HepG2 (cell line): ENCODE measurements around the gene NEU4. TPM values are rescaled to one million over a fixed set of nuclear protein-coding genes. Genes with fewer than 3 reads are reported as not detected.

Source experiments
- ATAC-seq: fragments of 200-7000 bp; cut with Tn5 transposase; 3 replicates; pipeline ENCODE4 v1.9.1; 2020; ENCODE audit warnings: mild to moderate bottlenecking, moderate library complexity
- BruUV-seq: library from RNA; stranded (reverse); fragments of 400-500 nt; replicated peaks from 2 replicates; lab custom pipeline; 2021; lab: Mats Ljungman, UMichigan
- CTCF ChIA-PET: fragments of 300-600 bp; formaldehyde crosslinking; extraction: SDS; loops from one replicate; lab custom pipeline; 2021; ENCODE audit warnings: low total read pairs, inconsistent platforms, low intra/inter-chr PET ratio; lab: Yijun Ruan, JAX
- POLR2A ChIA-PET: fragments of 350-600 bp; sonication (Branson Sonifier 250); formaldehyde crosslinking; loops from one replicate; lab custom pipeline; 2020; ENCODE audit warnings: antibody characterized with exemption, inconsistent platforms; lab: Yijun Ruan, JAX
- DNase-seq: peaks from one replicate; pipeline ENCODE4 v3.0.0-alpha.2; 2015; ENCODE audit warnings: low spot score
- FAIRE-seq: peaks from 3 replicates; lab custom pipeline; 2011; peaks lifted over from hg19 to GRCh38; lab: Jason Lieb, UNC
- H2AFZ ChIP-seq: one replicate; pipeline ENCODE4 v1.6.1; 2011; ENCODE audit warnings: low read length, inconsistent platforms
- H3K27ac ChIP-seq: fragments of 300-600 bp; 3 replicates; pipeline ENCODE4 v1.8.0; 2011; ENCODE audit warnings: mixed run types, mild to moderate bottlenecking, mixed read lengths, low read length, inconsistent platforms; ENCODE audit not compliant: insufficient read depth; ENCODE audit errors: extremely low read length
- H3K27me3 ChIP-seq, 2 experiments: fragments of 200-600 bp in 1 of 2; 2 replicates in 1 of 2; 3 replicates in 1 of 2; pipeline versions ENCODE4 v1.6.0 to v1.8.0; 2011; ENCODE audit warnings: low read length in 2 of 2, mild to moderate bottlenecking in 2 of 2, moderate library complexity in 2 of 2, inconsistent platforms in 1 of 2; ENCODE audit not compliant: insufficient read depth in 2 of 2, control insufficient read depth in 1 of 2
- H3K36me3 ChIP-seq, 2 experiments: fragments of 200-600 bp in 1 of 2; replicated peaks in 1 of 2; 2 replicates in 1 of 2; 3 replicates in 1 of 2; pipeline versions ENCODE4 v1.5.1 to v1.8.0; 2011; ENCODE audit warnings: low read length in 2 of 2, inconsistent platforms in 1 of 2; ENCODE audit not compliant: insufficient read depth in 2 of 2, control insufficient read depth in 1 of 2
- H3K4me1 ChIP-seq: 2 replicates; pipeline ENCODE4 v1.5.1; 2012; ENCODE audit warnings: low read length, inconsistent platforms; ENCODE audit not compliant: insufficient read depth
- H3K4me2 ChIP-seq: 2 replicates; pipeline ENCODE4 v1.6.0; 2011; ENCODE audit warnings: low read depth, low read length, inconsistent platforms
- H3K4me3 ChIP-seq, 3 experiments: fragments of 200-600 bp in 1 of 3; sonication (generic), shearing (Covaris generic) in 1 of 3; replicated peaks in 1 of 3; 2 replicates each; pipeline ENCODE4 v1.5.1; 2011 to 2016; ENCODE audit warnings: low read length in 3 of 3, inconsistent platforms in 2 of 3, low read depth in 2 of 3, mild to moderate bottlenecking in 2 of 3, control low read depth in 1 of 3, mixed read lengths in 1 of 3; ENCODE audit not compliant: insufficient read depth in 1 of 3
- H3K79me2 ChIP-seq: one replicate; pipeline ENCODE4 v1.6.1; 2011; ENCODE audit warnings: low read length, inconsistent platforms; ENCODE audit not compliant: insufficient read depth
- H3K9ac ChIP-seq: 2 replicates; pipeline ENCODE4 v1.6.0; 2011; ENCODE audit warnings: mild to moderate bottlenecking, low read depth, low read length, inconsistent platforms; ENCODE audit not compliant: insufficient read depth
- H3K9me3 ChIP-seq: 2 replicates; pipeline ENCODE4 v1.5.1; 2012; ENCODE audit warnings: mild to moderate bottlenecking, low read length
- H4K20me1 ChIP-seq: 2 replicates; pipeline ENCODE4 v1.6.0; 2011; ENCODE audit warnings: inconsistent platforms, mild to moderate bottlenecking, low read length, moderate library complexity; ENCODE audit not compliant: insufficient read depth
- ARID5B ChIP-seq: IDR thresholded peaks from 2 replicates; pipeline ENCODE4 v1.4.0; 2020; ENCODE audit warnings: mild to moderate bottlenecking, missing genetic modification reagents
- ASH2L ChIP-seq: fragments of 300-600, 200-600 bp; sonication (generic); IDR thresholded peaks from 2 replicates; pipeline ENCODE4 v1.7.0; 2017; ENCODE audit warnings: low read depth, mild to moderate bottlenecking, moderate library complexity, mixed read lengths, low read length; ENCODE audit not compliant: insufficient read length
- KAT2B ChIP-seq: fragments of 150-350 bp; IDR thresholded peaks from 2 replicates; pipeline ENCODE4 v1.6.1; 2014; ENCODE audit warnings: low read depth, low read length, borderline replicate concordance
- KDM5A ChIP-seq: fragments of 200-600 bp; sonication (generic); IDR thresholded peaks from 2 replicates; pipeline ENCODE4 v1.7.0; 2018; ENCODE audit warnings: antibody characterized with exemption, mild to moderate bottlenecking, low read length, borderline replicate concordance
- SP140L ChIP-seq: sonication (generic); formaldehyde crosslinking; IDR thresholded peaks from 2 replicates; pipeline ENCODE4 v1.4.0; 2020; ENCODE audit warnings: missing genetic modification reagents, borderline replicate concordance
- STAG1 ChIP-seq: sonication (generic); formaldehyde crosslinking; IDR thresholded peaks from 2 replicates; pipeline ENCODE4 v1.4.0; 2020; ENCODE audit warnings: missing genetic modification reagents
- TAF15 ChIP-seq: fragments of 200-400 bp; formaldehyde crosslinking; IDR thresholded peaks from one replicate; pipeline ENCODE4 v1.6.1; 2018; ENCODE audit warnings: mild to moderate bottlenecking, low read depth, low read length; ENCODE audit not compliant: poor library complexity, severe bottlenecking
- ZBTB26 ChIP-seq: IDR thresholded peaks from 2 replicates; pipeline ENCODE4 v1.6.1; 2016; ENCODE audit warnings: missing compliant biosample characterization, missing genetic modification reagents, borderline replicate concordance
- ZBTB7A ChIP-seq: sonication (generic); formaldehyde crosslinking; IDR thresholded peaks from 2 replicates; pipeline ENCODE4 v1.8.0; 2022; ENCODE audit warnings: mild to moderate bottlenecking, missing genetic modification reagents
- ZNF207 ChIP-seq: fragments of 450-650 bp; IDR thresholded peaks from 2 replicates; pipeline ENCODE4 v1.6.1; 2016; ENCODE audit warnings: antibody characterized with exemption, borderline replicate concordance
- ZNF263 ChIP-seq: sonication (generic); formaldehyde crosslinking; IDR thresholded peaks from 2 replicates; pipeline ENCODE4 v1.4.0; 2020; ENCODE audit warnings: missing genetic modification reagents
- ZNF296 ChIP-seq: sonication (generic); formaldehyde crosslinking; conservative IDR thresholded peaks from 2 replicates; pipeline ENCODE4 v1.5.0; 2020; ENCODE audit warnings: mild to moderate bottlenecking, missing genetic modification reagents
- ZNF44 ChIP-seq: sonication (generic); formaldehyde crosslinking; IDR thresholded peaks from 2 replicates; pipeline ENCODE4 v1.5.1; 2020; ENCODE audit warnings: mild to moderate bottlenecking, missing genetic modification reagents
- ZNF556 ChIP-seq: sonication (generic); formaldehyde crosslinking; IDR thresholded peaks from 2 replicates; pipeline ENCODE4 v1.4.0; 2020; ENCODE audit warnings: mild to moderate bottlenecking, missing genetic modification reagents, borderline replicate concordance
- ZNF609 ChIP-seq: sonication (generic); formaldehyde crosslinking; IDR thresholded peaks from 2 replicates; pipeline ENCODE4 v1.4.0; 2020; ENCODE audit warnings: mild to moderate bottlenecking, missing genetic modification reagents, borderline replicate concordance
- WGBS: methylation state at CpG from one replicate; pipeline ENCODE4 v1.1.6; 2017; ENCODE audit warnings: low lambda C conversion rate; 5-methylcytosine and 5-hydroxymethylcytosine counted together
- in situ Hi-C: cut with HindIII; loops from 2 replicates; pipeline ENCODE4 v1.10.0; 2017; ENCODE audit warnings: low pct_unique_long_range_greater_than_20kb; ENCODE audit not compliant: extremely low pct_ligation_motif_present
- intact Hi-C: fragments of 100-400 bp; cut with micrococcal nuclease; formaldehyde crosslinking; loops from one replicate; pipeline ENCODE4 v1.10.0; 2022; ENCODE audit not compliant: unreplicated experiment
- polyA plus RNA-seq, 8 experiments: library from polyadenylated mRNA; depleted of rRNA in 3 of 8; stranded (reverse) in 7 of 8; unstranded in 1 of 8; fragments of >200 nt; fragmentation: Illumina TruSeq in 4 of 8; extraction: Trizol in 4 of 8; gene quantifications; 2 replicates each; pipeline versions ENCODE4 v1.2.1 to v1.2.3, GENCODE V29; 2011 to 2016; ENCODE audit warnings: low read depth in 4 of 8, missing spikeins in 1 of 8, mixed read lengths in 1 of 8; ENCODE audit not compliant: insufficient read depth in 1 of 8
- total RNA-seq, 5 experiments: library from RNA; depleted of rRNA; stranded (reverse); fragments of >200 nt; fragmentation: Illumina TruSeq; extraction: Trizol; gene quantifications; 2 replicates each; pipeline ENCODE4 v1.2.3, GENCODE V29; 2016; ENCODE audit warnings: low read depth in 1 of 5

The NEU4 gene
- total and polyA plus RNA-seq, 2 of the 13 experiments (the other 11 are each of a cell fraction or from before 2014, with no cell fraction given), result 53.5 to 107 TPM

- ATAC-seq, result no peak
- FAIRE-seq, result no peak
- Histone ChIP-seq H3K4me3 (no peak overlapping the region), H3K4me2 (no peak overlapping the region), H3K27me3 (peaks cover 26 to 89% of the 10 kb centered on the region in 2 experiments), H2AFZ (no peak overlapping the region), H3K79me2 (no peaks in the 10 kb centered on the region), H4K20me1 (no peaks in the 10 kb centered on the region), H3K27ac (no peak overlapping the region), H3K4me1 (peaks cover 14% of the 10 kb centered on the region), H3K36me3 (no peaks in the 10 kb centered on the region), H3K9me3 (no peaks in the 10 kb centered on the region), H3K9ac (no peak overlapping the region)
- CTCF ChIA-PET, result no interaction called here
- POLR2A ChIA-PET, result no interaction called here
- 64% methylated on average over 27 of the region's 28 CpGs for WGBS
- no peak for DNase-seq
- TF ChIP-seq ASH2L, result no peak
- no peak for TF ChIP-seq ZNF296 (CRISPR knock-in tag)
- no peak for TF ChIP-seq ARID5B
- no peak for TF ChIP-seq ZNF207
- TF ChIP-seq KDM5A, result no peak
- no peak for TF ChIP-seq STAG1
- TF ChIP-seq ZNF263 (CRISPR knock-in tag), result no peak
- no peak for TF ChIP-seq TAF15
- no peak for TF ChIP-seq ZBTB26 (CRISPR knock-in tag)
- no peak for TF ChIP-seq KAT2B
- no peak for TF ChIP-seq ZNF556 (CRISPR knock-in tag)
- no peak for TF ChIP-seq SP140L (CRISPR knock-in tag)
- TF ChIP-seq ZNF44, result no peak
- TF ChIP-seq ZBTB7A (CRISPR knock-in tag), result no peak
- no peak for TF ChIP-seq ZNF609 (CRISPR knock-in tag)
- no TSS peak for BruUV-seq
- in situ Hi-C loops (no loop called here), intact Hi-C loops (no loop called here)
Measured at GRCh38 chr2:241857041-241857541, 48.1 kb downstream of the NEU4 start.
